Ectodermal cell (in vitro differentiated cells): ENCODE data around the gene STK11.

Experiments
- H3K27ac ChIP-seq: 2 replicates; pipeline ENCODE4 v1.7.0; 2013; ENCODE audit warnings: mild to moderate bottlenecking, low read depth, low read length; ENCODE audit not compliant: insufficient read depth, poor library complexity, severe bottlenecking
- H3K27me3 ChIP-seq: 2 replicates; pipeline ENCODE4 v1.7.0; 2013; ENCODE audit warnings: mild to moderate bottlenecking, low read length; ENCODE audit not compliant: insufficient read depth, control insufficient read depth, poor library complexity, severe bottlenecking
- H3K36me3 ChIP-seq: one replicate; pipeline ENCODE4 v1.7.0; 2013; ENCODE audit warnings: low read length; ENCODE audit not compliant: control insufficient read depth, insufficient read depth
- H3K4me1 ChIP-seq: one replicate; pipeline ENCODE4 v1.7.0; 2013; ENCODE audit warnings: low read length; ENCODE audit not compliant: control insufficient read depth, insufficient read depth
- H3K4me3 ChIP-seq: 2 replicates; pipeline ENCODE4 v1.7.0; 2013; ENCODE audit warnings: low read depth, low read length, control low read depth; ENCODE audit not compliant: insufficient read depth
- H3K9me3 ChIP-seq: 2 replicates; pipeline ENCODE4 v1.7.0; 2013; ENCODE audit warnings: mild to moderate bottlenecking, low read length, moderate library complexity; ENCODE audit not compliant: control insufficient read depth
- WGBS, 2 experiments: methylation state at CpG; one replicate each; pipeline ENCODE4 v1.1.7; 2013; ENCODE audit warnings: missing lambda C conversion rate in 2 of 2; 5-methylcytosine and 5-hydroxymethylcytosine counted together

Gene STK11

DNA sequence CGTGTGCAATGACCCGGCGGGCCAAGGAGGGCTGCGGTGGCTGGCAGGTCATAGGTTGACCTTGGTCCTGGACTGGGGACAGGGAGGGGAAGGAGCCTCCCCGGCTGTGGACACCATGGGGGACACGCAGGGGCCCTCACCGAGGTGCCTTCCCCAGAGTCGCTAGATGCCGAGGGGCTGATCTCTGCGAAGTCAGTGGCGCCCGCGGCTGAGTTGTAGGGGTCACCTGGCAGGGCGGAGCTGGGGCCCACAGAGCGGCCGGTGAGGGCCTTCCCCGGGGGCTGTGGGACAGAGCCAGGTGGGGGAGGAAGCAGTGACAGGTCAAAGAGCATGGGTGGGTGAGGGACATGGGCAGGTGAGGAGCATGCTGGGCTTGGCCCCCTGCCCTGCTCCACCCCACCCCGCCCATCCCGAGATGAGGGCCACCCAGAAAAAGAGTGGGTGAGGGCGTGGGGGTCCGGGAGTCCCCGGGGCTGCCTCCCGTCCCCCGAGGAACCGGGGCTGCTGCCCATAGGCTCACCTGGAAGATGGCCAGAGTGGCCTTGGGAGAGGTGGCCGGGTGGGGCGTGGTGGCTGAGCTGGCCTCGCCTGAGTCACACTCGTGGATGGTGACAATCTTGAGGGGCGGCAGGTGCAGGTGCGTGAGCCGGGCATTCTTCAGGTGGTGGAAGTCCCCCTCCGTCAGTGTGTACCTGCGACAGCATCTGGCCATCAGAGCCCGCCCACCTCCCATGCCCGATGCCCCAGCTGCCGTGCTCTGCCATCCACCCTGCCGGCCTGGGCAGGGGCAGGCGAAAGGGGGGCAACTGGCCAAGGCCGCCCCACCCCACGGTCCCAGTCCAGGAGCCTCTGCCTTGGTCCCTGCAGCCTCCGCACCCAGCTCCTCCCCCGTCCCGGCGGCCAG, 28.7 kb downstream of the STK11 start:
- H3K9me3 ChIP-seq = no peaks in the 10 kb centered on the region
- H3K27ac ChIP-seq = no peak overlapping the region
- peaks cover 5% of the 10 kb centered on the region for H3K27me3 ChIP-seq
- no peak overlapping the region for H3K4me3 ChIP-seq
- 95 to 96% methylated on average over 45 of the region's 45 CpGs for WGBS, 2 experiments
- peaks cover 12% of the 10 kb centered on the region for H3K4me1 ChIP-seq
- H3K36me3 ChIP-seq = peaks cover 17% of the 10 kb centered on the region

DNA sequence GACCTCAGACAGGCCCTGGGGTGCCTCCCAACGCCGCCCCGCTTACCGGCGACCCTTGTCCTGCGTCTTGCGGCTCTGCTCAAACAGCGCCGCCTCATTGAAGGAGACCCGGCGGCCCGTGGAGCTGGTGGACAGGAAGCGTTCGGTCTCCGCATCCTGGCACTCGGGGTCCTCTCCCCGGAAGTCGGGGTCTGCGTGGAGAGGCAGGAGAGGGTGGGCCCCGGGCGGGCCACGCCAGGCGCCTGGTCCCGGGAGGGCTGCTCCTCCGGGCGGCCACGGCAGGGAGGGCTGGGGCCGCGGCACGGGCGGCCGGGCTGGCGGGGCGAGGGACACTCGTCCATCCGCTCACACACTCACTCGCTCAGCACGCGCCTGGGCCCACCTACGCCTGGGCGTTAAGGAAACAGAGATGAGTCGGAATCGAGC, 29.4 kb downstream of the STK11 start:
- no peaks in the 10 kb centered on the region for H3K9me3 ChIP-seq
- no peak overlapping the region for H3K4me3 ChIP-seq
- peaks cover 12% of the 10 kb centered on the region for H3K4me1 ChIP-seq
- peaks cover 17% of the 10 kb centered on the region for H3K36me3 ChIP-seq
- no peak overlapping the region for H3K27ac ChIP-seq
- peaks cover 5% of the 10 kb centered on the region for H3K27me3 ChIP-seq
- WGBS, 2 experiments = 93 to 94% methylated on average over 43 of the region's 43 CpGs

DNA sequence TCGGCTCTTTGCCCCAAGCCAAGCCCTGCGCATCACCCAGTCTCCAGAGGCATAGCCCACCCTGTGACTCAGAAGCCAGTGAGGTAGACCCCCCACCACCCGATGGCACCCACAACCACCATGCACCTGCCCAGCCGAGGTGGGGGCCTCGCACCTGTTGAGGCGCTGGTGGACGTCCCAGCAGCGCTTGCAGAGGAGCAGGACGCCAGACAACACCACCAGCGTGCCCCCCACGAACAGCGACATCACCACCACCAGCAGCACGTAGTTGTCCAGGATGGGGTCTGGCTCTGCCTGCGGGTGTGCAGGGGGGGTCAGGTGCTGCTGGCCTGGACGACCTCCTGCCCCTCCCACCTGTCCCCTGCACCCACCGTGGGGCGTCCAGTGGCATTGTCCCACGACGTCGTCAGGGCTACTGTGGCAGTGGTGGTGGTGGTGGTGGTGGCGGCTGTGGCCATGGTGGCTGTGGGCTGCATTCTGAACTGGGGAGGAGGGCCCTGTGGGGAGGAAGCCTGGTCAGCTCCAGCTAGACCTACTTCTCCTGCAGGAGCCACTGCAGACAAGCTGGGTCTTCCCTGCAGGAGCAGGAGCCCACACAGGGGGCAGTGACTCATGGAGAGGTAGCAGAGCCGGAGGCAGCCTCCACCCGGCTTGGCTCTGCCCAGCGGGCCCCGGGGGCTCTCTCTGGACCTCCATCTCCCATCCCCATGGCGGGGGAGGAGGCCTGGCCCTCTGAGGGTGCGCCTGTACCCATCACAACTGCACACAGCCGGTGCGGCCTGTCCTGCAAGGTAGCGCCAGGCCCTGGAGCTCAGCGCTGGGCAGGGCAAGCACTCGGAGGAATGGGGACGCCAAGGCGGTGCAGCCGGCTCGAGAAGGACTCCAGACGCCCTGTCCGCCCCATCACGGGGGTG, 30.3 kb downstream of the STK11 start:
- Histone ChIP-seq H3K27me3 (peaks cover 5% of the 10 kb centered on the region), H3K27ac (no peak overlapping the region), H3K9me3 (no peaks in the 10 kb centered on the region), H3K4me3 (peak overlapping the region; percentile 73), H3K36me3 (peaks cover 17% of the 10 kb centered on the region), H3K4me1 (peaks cover 7% of the 10 kb centered on the region)
- WGBS, 2 experiments = 83% methylated on average over 39 of the region's 39 CpGs

DNA sequence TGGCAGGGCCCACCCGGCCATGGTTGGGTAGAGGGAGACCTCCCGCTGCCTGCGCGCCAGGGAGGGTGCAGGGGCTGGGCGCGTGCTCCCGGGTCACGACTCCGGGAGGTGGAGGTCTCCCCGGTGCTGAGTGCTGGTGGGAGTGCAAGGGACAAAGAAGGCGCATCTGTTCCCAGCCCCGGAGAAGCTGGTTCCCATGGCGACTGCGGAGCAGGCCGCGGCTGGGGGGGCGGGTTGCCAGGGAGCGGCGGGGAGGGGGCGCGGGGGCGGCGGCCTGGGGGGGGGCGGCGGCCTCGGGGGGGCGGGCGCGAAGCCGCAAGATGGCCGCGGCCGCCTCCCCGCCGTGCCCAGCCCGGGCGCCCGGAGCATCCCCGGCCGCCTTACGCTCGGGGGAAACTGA, 31.0 kb downstream of the STK11 start:
- H3K27ac ChIP-seq = no peak overlapping the region
- H3K4me3 ChIP-seq = peak overlapping the region; percentile 73
- H3K27me3 ChIP-seq = peaks cover 5% of the 10 kb centered on the region
- no peaks in the 10 kb centered on the region for H3K9me3 ChIP-seq
- peaks cover 3% of the 10 kb centered on the region for H3K4me1 ChIP-seq
- peaks cover 17% of the 10 kb centered on the region for H3K36me3 ChIP-seq
- WGBS, 2 experiments = 7 to 8% methylated on average over 42 of the region's 42 CpGs

DNA sequence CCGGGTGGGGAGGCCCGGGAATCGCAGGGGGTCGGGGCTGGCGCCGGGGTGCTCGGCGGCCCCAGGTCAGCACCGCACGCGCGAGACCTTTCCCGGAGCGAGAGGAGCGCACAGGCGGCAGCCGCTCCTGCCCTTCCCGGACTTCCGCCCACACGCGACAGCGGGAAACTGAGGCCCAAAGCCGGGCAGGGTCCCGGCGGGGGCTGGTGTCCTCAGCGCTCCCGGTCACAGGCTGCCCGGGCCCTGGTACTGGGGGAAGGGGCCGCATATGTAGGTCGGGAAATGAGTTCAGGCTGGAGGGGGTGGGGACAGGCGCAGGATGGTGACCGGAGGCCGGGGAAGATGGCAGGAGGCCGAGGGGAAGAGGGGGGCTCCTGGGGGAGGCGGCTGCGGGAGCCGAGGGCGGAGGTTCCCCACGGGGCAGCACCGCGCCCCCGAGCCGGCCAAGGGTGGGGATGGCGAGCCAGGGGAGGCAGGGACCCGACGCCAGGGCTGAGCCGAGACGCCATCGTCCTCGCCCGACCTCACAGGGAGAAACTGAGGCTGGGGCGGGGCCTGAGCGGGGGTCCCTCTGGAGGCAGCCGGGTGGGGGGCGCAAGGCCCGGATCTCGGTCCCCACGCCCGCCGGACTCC, 31.6 kb downstream of the STK11 start:
- peaks cover 17% of the 10 kb centered on the region for H3K36me3 ChIP-seq
- H3K27ac ChIP-seq = no peak overlapping the region
- H3K4me1 ChIP-seq = peaks cover 3% of the 10 kb centered on the region
- no peaks in the 10 kb centered on the region for H3K9me3 ChIP-seq
- H3K4me3 ChIP-seq = peak overlapping the region; percentile 73
- WGBS, 2 experiments = 1% methylated on average over 60 of the region's 60 CpGs
- H3K27me3 ChIP-seq = peaks cover 5% of the 10 kb centered on the region

DNA sequence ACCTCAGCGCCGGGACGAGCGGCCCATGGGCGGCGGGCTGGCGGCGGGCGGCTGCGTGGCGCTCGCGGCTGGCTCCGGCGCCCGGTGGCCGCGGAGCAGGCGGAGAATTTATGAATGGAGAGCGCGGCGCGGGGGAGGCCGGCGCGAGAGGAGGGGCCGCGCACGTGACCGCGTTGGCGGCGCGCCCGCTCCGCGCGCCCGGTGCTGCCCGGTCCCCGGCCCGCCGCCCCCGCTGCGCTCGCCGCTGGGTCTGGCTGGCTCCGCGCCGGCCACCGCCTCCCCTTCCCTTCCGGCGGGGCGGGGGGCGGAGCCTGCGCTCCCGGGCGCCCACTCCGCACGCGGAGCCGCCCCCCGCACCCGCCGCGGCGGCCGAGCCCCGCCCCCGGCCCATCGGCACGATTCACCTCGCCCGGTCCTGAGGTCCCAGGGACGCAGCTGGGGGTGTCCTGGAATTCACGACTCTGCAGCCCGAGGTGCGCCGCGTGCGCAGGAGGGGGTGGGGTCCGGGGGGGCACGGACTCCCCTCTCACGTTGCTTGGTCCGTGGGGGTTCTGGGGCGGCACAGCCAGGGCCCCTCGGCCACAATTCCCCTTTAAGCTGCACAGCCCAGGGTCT, 32.3 kb downstream of the STK11 start, which contains the start of gene CBARP:
Gene CBARP (minus strand): TSS at position 252 of the 615 bp plus-strand sequence. CDS start 1,905 bp downstream, outside the sequence.
- WGBS, 2 experiments = 1% methylated on average over 87 of the region's 87 CpGs
- Histone ChIP-seq H3K4me3 (peak within 1 kb of the TSS; percentile 73), H3K9me3 (no peaks in the 10 kb centered on the region), H3K36me3 (peaks cover 17% of the 10 kb centered on the region), H3K27me3 (peaks cover 5% of the 10 kb centered on the region), H3K4me1 (peaks cover 3% of the 10 kb centered on the region), H3K27ac (no peak within 1 kb of the TSS)

DNA sequence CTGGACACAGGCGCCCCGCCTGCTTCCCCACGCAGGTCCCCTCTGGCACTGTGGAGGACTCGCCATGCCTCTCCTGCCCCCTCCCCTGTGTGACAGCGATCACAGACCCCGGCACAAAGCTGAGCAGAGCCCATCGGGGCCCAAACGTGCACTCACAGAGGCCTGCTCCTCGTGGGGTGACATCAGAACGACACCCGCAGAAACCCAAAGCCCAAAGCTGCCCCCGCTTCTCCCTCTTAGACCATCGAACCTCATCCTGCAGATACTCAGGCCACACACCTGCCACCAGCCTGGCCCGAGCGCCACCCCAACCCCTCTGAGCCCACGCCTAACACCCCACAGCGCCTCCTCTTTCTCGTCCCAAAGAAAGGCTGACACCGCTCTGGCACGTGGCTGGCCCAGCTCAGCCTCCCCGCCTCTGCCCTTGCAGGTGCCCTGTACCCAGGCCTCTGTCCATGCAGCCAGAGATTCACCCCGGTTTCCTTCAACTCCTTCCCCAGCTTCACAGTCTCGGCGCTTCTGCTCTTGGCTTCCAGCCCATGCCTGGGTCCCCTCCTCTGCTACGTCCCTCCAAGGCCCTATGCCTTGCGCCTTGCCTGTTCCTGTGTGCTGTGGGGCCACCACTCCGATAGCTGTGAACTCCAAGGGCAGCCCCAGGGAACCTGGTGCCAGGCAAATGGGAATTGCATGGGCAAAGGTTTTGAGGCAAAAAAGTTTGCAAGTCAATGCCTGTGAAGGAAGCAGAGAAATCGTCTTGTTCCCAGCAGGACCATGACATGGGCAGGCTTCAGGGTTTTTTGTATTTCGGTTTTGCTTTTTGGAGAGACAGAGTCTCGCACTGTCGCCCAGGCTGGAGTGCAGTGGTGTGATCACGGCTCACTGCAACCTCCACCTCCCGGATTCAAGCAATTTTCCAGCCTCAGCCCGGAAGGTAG, 33.1 kb downstream of the STK11 start:
- Histone ChIP-seq H3K4me1 (peaks cover 3% of the 10 kb centered on the region), H3K27me3 (peaks cover 5% of the 10 kb centered on the region), H3K36me3 (peaks cover 13% of the 10 kb centered on the region), H3K4me3 (peak overlapping the region; percentile 73), H3K9me3 (no peaks in the 10 kb centered on the region), H3K27ac (no peak overlapping the region)
- 75% methylated on average over 34 of the region's 34 CpGs for WGBS, 2 experiments

DNA sequence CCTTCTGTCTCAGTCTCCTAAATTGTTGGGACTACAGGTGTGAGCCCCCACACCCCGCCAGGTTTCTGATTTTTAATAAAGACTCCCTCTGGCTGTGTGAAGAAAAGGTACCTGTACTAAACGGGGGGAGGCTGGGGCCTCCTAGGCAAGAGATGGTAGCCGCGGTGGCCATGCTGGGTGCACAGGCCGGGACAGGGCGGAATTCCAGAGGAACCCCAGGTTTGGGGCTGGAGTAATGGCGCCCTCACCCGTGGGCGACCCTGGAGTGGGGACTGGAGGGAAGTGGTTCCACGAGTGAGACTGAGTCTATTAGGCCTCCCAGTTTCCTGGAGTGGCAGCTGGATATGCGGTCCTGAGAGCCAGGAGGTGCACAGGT, 33.8 kb downstream of the STK11 start:
- H3K9me3 ChIP-seq = no peaks in the 10 kb centered on the region
- H3K4me1 ChIP-seq = peaks cover 3% of the 10 kb centered on the region
- no peak overlapping the region for H3K4me3 ChIP-seq
- peaks cover 5% of the 10 kb centered on the region for H3K27me3 ChIP-seq
- no peak overlapping the region for H3K27ac ChIP-seq
- H3K36me3 ChIP-seq = peaks cover 5% of the 10 kb centered on the region
- WGBS, 2 experiments = 90 to 93% methylated on average over 11 of the region's 11 CpGs
